Measurements from ENCODE around the gene NAP1L4. TPM values are rescaled to one million over a fixed set of nuclear protein-coding genes. Genes with fewer than 3 reads are reported as not detected.

Gene NAP1L4
- total RNA-seq, 2 donors from 2014 or later: 125 to 144 TPM

DNA sequence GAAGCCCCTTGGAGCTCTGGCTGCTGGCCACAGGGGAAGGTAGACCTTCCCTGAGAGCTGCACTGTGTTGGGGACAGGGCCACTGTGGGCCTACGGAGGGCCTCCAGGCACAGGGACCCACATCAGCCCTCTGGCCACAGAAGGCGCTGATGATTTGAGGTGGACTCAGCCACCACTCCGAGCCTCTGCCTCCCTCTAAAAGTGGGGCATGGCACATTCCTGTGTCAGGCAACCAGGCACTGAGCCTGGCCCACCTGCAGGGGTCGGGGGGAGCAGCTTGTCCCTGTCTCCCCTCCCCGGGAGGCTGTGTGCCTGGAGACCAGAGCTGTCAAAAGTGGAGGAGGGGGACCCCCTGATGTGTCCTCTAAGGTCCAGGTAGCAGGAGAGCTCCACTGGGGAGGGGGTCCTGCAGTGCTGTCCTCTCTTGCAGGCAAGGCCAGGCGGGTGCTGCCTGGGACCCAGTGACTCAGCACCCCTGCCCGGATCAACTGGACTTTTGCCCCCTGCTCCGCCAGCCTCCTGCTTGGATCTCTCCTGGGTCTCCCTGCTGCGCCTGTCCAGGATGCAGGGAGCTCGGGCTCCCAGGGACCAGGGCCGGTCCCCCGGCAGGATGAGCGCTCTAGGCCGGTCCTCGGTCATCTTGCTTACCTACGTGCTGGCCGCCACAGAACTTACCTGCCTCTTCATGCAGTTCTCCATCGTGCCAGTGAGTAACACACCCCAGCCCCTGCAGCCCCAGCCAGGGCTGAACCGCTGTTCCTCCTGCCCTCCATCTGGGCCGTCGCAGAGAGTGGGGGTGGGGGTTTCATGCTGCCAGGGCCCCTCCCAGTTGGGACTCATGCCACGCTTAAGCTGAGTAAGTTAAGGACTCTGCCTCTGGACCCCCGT, 89.1 kb downstream of the NAP1L4 start:
- DNase-seq (no peak), ATAC-seq (peak in 1 of 2 donors; percentile 1)
- intact Hi-C loops (cut with DNase I): no loop called here

- intact Hi-C loops (cut with DNase I): no loop called here
- DNase-seq: peak; percentile 96
- ATAC-seq: peak; percentile 91 to 94
Observed at GRCh38 chr11:2901854-2902783, 90.0 kb downstream of the NAP1L4 start.

DNA sequence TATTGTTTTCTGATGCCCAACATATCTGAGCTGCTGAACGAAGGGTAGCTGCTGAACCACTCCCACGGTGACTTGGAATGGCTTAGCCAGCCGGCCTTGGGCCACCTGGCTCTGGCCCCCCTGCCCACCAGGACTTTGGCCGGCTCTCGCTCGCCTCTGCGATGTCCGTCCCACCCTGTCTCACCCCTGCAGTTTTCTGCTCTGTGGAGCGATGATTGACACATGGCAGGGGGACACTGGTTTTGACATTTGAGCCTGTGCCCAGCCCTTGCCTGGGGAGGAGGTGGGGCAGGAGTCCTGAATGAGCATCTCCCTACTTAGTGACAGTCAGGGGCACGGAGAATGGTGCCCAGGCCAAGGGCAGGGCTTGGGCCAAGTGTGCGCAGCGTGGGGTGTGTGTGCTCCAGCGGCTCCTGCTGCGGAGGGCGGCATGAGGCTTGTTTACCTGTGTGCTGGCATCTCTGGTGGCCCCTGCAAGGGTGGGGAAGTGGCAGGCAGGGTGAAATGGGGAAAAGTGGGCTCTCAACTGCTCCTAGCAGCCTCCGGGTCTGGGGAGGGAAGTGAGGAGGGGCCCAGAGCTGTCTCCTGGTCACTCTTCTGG, 90.8 kb downstream of the NAP1L4 start:
- intact Hi-C loops (cut with DNase I): no loop called here

DNA sequence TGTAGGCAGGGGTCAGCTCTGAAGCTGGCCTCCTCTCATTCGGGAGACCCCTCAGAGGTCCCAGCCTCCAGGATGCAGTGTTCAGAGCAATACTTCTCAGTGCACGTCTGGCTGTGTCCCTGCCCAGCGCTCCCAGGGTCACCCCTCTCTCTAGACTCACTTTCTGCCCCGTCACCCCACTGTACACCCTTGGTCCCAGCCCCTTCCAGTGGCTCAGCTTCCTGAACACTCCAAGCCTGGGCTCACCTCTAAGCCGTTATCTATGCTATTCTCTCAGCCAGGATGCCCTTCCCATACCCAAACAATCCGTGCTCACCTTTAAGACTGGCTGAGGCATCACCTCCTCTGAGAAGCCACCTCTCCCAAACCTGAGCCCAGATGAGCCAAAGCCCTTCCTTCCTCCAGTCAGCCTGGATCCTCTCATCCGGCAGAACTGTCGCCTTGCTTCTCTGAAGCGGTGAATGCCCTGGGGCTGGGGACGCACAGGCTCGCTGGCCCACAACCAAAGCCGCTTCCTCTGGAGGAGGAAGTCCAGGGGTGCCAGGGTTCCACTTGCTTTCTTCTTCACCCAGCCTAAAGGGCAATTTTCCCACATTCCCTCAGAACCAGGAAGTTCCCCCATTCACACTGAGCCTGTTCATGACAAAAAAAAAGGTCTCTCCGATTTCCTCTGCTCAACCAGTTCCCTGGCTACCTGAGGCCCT, 92.9 kb downstream of the NAP1L4 start:
- DNase-seq: peak; percentile 50
- intact Hi-C loops (cut with DNase I): loop anchor here (10.0 kb wide), 2 partner anchors 584 to 704 kb away; no protein-coding TSS in a partner anchor
- ATAC-seq: no peak

More for the DNA sequence above, 90.8 kb downstream of the NAP1L4 start:
- ATAC-seq: peak in 1 of 2 donors; percentile 1
- DNase-seq: no peak

- intact Hi-C loops (cut with DNase I): loop anchor here (10.0 kb wide), 2 partner anchors 584 to 704 kb away; no protein-coding TSS in a partner anchor
- peak; percentile 76 for DNase-seq
- peak; percentile 24 to 38 for ATAC-seq
Observed at GRCh38 chr11:2898366-2899079, 93.6 kb downstream of the NAP1L4 start.

GRCh38 chr11:2897048-2897447, 95.1 kb downstream of the NAP1L4 start:
- intact Hi-C loops (cut with DNase I): loop anchor here (10.0 kb wide), 2 partner anchors 582 to 702 kb away; no protein-coding TSS in a partner anchor
- no peak for DNase-seq
- ATAC-seq: no peak

DNA sequence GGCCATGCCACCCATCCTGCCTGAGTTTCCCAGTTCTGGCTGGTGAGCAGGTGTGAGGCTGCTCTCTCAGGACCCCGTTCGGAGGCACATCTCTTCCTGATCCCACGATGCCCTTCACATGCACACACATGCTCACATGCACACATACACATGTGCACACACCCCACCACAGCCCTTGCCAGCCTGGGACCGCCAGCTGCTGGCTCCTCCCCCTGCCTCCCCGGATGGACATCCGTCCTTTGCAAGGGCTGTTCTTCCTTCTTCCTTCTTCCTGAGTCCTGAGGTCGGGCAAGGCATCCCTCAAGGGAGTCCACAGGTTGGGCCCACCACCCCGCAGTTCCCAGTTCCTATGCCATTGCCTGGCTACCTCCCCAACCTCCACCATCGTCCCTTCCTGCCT, 96.1 kb downstream of the NAP1L4 start:
- intact Hi-C loops (cut with DNase I): loop anchor here (10.0 kb wide), 2 partner anchors 581 to 701 kb away; no protein-coding TSS in a partner anchor
- ATAC-seq (no peak), DNase-seq (no peak)

Other genes starting within 250 kb of the NAP1L4 start
- gene CDKN1C, start 106.6 kb downstream of the NAP1L4 start, total RNA-seq: 10 to 100 TPM; 23.3 to 44.2 TPM
- 1 to 10 TPM; 2.2 to 3.4 TPM for gene PHLDA2, start 62.9 kb downstream of the NAP1L4 start, total RNA-seq
- 10 to 100 TPM; 16.8 to 28.7 TPM for gene CARS1, start 65.1 kb upstream of the NAP1L4 start, total RNA-seq
- gene OSBPL5, start 173.0 kb upstream of the NAP1L4 start, total RNA-seq: 10 to 100 TPM; 17.3 to 21.0 TPM
- not detected for gene MRGPRG, start 226.5 kb upstream of the NAP1L4 start, total RNA-seq
- gene MRGPRE, start 240.1 kb upstream of the NAP1L4 start, total RNA-seq: under 1 TPM in 1 of 2 donors, not detected in 1; 0.15 TPM